Activated T-helper 1 cell treated with anti-CD3 and anti-CD28 coated beads, Interleukin-2, amount 50 U/mL, for 16 hours (primary cell): ENCODE data around the gene REEP1.
"Not testable (repeated sequence)": the region's sequence is repeated elsewhere in the genome, so short reads cannot be mapped to it uniquely, and the experiment has no call there.

Experiments used
- DNase-seq, 2 donors: peaks; one replicate each; pipeline ENCODE4 v3.0.0-alpha.2; 2020; ENCODE audit warnings: low read depth in 1 of 2, low spot score in 1 of 2

REEP1 gene

DNA sequence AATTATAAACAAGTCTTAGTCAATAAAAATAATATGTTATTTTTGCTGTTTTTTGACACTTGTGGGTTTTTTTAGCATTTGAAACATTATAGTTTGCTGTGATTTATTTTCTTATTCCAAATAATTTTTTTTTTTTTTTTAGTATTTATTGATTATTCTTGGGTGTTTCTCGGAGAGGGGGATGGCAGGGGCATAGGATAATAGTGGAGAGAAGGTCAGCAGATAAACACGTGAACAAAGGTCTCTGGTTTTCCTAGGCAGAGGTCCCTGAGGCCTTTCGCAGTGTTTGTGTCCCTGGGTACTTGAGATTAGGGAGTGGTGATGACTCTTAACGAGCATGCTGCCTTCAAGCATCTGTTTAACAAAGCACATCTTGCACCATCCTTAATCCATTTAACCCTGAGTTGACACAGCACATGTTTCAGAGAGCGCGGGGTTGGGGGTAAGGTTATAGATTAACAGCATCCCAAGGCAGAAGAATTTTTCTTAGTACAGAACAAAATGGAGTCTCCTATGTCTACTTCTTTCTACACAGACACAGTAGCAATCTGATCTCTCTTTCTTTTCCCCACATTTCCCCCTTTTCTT lies 8.5 kb upstream of the REEP1 start:
- not testable (repeated sequence) for DNase-seq

GRCh38 chr2:86344404-86344803 lies 7.0 kb upstream of the REEP1 start:
- DNase-seq: no peak

GRCh38 chr2:86342488-86342887 lies 5.1 kb upstream of the REEP1 start:
- DNase-seq: no peak

DNA sequence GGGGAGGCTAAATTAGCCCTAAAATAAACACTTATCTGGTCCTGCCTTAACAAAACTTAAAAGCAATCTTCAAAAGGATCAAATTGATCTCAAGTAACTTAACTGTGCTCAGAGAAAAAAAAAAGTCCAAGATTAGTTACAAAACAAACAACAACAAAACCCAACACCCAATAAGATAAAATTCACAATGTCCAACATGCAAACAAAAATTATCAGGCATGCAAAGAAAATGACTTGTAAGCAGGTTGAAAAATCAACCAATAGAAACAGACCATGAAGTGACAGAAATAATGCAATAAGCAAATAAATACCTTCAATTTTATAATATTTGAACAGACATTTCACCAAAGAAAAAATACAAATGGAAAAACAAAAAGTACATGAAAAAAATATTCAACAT lies 4.0 kb upstream of the REEP1 start:
- DNase-seq: no peak

DNA sequence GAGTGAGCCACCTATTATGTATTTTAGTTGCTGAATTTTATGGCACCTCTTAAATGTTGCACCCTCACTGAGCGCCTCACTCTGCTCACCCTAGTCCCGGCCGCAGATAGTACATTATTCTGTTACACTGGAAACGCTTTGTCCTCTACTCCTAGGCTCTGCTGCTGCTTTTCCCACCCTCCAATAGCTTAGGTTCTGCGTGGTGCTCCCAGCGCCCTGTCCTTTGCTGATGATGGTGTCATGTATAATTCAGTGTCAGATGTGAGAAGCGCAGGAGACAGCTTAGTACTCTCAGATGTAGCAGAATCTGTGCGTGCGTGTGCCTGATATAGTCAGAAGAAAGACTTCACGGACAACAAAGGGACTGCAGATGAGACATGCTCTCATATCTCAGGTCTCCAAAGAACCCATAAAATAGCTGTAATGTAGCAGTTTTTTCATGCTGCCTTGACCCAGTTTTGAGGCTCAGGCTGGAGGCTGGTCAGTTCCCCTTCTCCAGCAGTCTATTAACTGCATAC lies 1.4 kb upstream of the REEP1 start:
- no peak for DNase-seq

GRCh38 chr2:86336675-86337243 lies 667 bp downstream of the REEP1 start:
- no peak for DNase-seq

DNA sequence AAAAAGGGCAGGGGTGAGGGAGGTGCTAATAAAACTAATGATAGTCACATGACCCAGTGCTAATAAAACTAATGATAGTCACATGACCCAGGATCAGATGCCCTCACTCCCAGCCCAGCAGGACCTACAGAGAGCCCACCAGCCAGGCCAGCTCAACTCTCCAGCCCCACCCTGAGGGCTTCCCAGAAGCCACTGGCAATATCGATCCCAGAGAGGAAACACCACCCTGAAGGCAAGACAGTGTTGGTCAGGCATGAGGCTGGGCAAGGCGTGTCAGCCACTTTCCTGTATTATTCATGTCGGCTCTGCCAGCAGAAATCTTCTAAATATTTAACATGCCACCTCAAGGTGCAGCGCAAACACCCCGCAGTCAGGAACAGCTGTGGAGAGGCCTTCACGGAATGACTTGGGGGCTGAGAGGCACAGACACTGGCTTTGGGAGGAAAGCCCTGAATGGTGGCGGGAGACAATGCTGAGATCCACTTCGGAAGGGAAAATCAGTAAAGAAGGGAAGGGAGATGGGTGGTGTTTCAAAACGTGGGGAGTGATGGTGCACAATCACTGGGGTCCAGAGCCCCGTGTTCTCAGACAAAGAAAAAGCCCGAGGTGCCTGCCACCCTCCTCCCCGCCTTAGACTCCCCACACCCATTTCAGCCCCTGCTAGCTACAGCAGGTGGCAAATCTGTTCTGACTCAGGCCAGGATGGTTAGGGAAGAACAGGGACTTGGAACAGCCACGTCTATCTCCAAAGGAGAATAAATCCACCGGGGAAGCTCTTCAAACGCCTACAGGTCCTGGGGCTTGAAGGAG lies 1.4 kb downstream of the REEP1 start:
- no peak for DNase-seq

DNA sequence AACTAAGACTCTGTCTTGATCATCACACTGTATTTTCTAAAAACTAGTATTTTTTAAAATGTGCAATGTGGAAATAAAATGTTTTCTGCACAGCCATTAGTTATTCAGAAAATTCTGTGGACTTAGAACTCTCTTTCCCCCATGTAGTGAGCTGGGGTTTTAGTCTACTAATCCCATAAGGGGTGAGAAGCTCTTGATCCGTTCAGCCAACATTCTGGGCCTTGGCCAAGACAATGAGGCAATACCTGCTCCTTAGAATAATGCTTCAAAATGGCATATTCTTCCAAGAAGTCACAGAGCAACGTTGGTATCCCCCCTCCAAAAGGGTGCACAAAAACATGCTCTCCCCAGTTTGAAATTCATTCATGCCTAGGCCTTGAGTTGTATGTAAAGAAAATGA lies 4.0 kb downstream of the REEP1 start:
- DNase-seq: no peak

GRCh38 chr2:86332654-86333053 lies 4.8 kb downstream of the REEP1 start:
- DNase-seq: no peak

DNA sequence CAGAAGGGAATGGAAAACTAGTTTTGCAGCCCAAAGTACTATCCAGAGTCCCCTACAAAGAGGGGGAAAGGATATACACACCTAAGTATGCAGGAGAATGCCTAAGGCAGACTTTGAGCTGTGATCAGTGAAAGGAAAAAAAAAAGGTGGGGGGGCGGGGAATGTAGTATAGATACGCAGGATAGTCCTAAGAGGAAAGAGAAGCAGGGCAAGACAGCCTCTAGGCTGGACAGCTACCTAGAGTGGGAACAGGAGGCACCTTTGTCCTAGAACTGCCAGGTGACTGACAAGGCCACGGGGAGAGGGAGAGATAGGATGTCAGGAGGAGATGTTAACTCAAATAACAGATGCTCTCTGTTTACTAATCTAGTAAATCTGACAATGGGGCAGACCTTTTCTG lies 6.0 kb downstream of the REEP1 start:
- no peak for DNase-seq

DNA sequence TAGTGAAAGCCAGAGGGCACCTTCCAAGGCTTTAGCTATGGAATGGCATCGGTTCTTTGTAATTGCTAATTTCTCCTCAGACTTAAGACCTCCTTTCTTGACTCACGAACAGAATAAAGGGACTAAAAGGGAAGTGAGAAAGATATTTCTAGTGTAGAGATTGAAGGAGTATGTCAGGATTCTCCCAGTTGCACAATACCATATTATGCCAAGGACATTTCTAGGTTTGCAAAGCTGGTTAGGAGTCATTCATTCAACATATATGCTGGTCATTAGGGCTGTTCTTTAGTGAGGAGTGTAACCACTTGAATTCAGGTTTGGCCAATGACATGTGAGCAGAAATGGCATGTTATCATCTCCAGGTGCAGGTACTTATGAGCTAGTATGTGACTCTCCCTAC lies 7.4 kb downstream of the REEP1 start:
- DNase-seq: no peak

DNA sequence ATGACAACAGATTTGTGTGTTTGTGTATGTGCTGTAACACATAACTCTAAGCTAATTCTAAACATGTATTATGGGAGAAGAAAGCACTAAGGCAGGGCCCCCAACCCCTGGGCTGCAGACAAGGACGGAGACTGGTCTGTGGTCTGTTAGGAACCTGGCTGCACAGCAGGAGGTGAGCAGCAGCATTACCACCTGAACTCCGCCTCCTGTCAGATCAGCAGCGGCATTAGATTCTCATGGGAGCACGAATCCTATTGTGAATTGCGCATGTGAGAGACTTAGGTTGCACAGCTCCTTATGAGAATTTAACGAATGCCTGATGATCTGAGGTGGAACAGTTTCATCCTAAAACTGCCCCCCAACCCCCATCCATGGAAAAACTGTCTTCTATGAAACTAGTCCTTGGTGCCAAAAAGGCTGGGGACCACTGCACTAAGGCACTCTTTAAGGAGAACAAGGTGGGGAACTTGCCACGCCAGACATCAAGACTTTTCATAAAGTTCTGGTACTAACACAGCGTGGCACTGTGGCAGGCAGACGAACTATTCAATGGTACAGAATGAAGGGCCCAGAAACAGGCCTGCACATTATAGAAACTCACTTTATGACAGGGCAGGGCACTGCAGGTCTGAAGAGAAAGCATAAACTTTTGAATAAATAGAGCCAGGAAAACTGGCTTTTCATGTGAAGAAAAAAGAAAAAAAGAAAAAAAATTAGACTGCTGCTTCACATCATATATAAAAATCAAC lies 14.0 kb downstream of the REEP1 start:
- DNase-seq: no peak

DNA sequence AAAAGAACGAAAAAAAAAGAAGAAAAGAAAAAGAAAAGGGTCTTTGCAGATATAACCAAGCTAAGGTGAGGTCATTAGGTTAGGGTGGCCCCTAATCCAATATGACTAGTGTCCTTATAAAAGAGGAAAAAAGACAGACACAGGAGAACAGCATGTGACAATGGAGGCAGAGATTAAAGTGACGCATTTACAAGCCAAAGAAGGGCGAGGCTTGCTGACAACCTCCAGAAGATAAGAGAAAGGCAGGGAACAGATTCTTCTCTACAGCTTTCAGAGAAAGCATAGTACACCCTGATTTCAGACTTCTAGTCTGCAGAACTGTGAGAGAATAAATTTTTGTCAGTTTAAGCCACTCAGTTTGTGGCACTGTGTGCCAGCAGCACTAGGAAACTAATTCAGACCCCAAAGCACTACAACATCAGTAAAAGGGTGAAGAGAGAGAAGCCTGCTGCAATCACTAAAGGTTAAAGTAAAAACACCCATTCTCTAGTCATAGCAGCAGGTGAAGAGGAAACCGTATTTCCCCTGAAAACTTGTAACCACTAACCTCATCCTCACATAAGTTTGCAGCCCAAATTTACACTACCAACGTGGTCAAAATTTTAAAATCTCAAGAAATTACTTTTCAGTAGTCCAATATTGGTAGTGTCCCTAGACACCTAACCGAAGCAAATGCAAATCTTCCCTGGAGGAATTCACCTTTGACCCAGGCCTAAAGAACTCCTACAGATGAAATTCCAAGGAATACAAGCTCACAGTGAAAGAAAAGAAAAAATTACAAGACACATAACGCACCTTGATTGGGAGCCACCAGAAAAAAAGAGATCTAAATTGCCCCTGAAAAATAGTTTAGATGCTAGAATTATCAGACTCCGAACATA lies 17.5 kb downstream of the REEP1 start:
- DNase-seq: no peak

GRCh38 chr2:86315084-86315483 lies 22.3 kb downstream of the REEP1 start:
- DNase-seq: no peak

DNA sequence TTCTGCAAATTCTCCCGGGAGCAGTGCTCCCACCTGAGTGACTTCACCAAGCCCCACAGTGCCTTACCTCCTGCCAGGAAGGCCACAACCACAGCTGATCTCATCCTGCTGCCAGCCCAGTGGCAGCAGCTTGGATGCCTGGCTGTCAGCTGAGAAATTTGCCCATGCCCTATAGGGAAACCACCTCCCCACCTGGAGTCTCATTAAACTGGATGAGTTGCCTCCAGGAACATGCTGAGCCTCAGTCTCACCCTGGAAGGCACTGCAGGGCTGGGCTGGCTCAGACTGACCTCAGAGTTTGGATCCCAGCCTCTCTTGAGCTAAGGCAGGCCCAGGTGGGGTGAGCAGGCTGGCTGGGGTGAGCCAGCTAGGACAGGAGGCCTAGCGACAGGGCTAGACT lies 23.3 kb downstream of the REEP1 start:
- DNase-seq: no peak

DNA sequence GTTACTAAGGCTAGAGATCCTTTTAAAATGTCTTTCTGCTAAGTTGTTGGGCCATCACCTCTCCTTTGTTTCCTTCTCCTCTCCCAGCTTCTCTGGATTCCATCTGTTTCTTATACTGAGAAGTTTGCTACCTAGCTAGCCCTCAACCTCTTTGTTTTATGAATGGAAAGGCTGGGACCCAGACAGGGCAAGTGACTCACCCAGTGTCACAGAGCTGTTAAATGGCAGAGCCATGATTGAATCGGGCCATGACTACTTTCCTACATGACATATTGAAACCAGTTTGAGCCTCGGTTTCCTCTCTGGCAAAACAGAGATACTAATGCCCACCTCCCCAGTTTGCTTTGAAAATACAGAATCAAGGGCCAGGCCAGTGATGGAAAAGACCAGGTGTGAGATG lies 24.1 kb downstream of the REEP1 start:
- DNase-seq: no peak

GRCh38 chr2:86311879-86312278 lies 25.5 kb downstream of the REEP1 start:
- DNase-seq: no peak

GRCh38 chr2:86309966-86310365 lies 27.5 kb downstream of the REEP1 start:
- DNase-seq: no peak

DNA sequence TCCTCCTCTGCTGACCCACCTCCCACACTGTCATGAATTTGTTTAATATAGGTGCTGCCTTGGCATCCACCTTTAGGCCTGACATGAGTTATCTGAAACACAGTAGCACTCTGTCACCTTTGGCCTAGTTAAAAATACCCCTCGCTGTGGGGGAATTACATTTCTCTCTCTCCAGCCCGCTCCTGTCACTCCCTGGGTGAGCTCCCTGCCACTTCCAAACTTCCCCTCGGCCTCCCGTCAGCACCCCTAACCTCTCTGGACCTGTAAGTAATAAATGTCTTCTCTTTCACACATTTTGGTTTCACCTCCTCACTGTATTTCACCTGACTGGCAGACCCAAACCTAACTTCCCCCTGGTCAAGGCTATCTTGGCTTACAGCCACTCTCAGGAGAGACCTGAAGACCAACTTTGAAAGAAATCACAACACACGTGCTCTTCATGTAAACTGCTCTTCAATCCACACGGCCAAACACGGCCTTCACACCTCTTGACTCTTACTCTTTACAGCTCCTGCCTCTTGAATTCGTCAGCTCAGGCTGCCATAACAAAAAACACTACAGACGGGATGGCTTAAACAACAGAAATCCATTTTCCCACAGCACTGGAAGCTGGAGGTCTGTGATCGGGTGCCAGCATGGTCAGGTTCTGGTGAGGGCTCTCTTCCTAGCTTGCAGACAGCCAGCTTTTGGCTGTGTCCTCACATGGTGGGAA lies 28.3 kb downstream of the REEP1 start:
- no peak for DNase-seq

- DNase-seq: no peak
Measured at GRCh38 chr2:86308356-86308755, 29.1 kb downstream of the REEP1 start.
